CD14-positive monocyte (primary cell): Measurements from ENCODE around the gene STAT5A. TPM values are rescaled to one million over a fixed set of nuclear protein-coding genes. Genes with fewer than 3 reads are reported as not detected.

Experiments
- DNase-seq, 3 donors: peaks; one replicate each; pipeline ENCODE4 v3.0.0-alpha.2; 2011 to 2022
- H2AFZ ChIP-seq: 2 replicates; pipeline ENCODE4 v1.6.0; 2012; ENCODE audit warnings: mild to moderate bottlenecking, low read depth, low read length, inconsistent platforms; ENCODE audit not compliant: insufficient read depth, poor library complexity, severe bottlenecking
- H3K27ac ChIP-seq, 2 donors: 1 replicate in 1 of 2; 2 replicates in 1 of 2; pipeline ENCODE4 v1.5.1; 2012 to 2013; ENCODE audit warnings: low read length in 2 of 2, control low read depth in 1 of 2, inconsistent platforms in 1 of 2, low read depth in 1 of 2, mild to moderate bottlenecking in 1 of 2
- H3K27me3 ChIP-seq, 2 donors: one replicate each; pipeline versions ENCODE4 v1.6.0 to v1.6.1; 2011 to 2013; ENCODE audit warnings: low read length in 2 of 2; ENCODE audit not compliant: control insufficient read depth in 2 of 2, insufficient read depth in 2 of 2
- H3K36me3 ChIP-seq, 2 donors: replicated peaks in 1 of 2; 1 replicate in 1 of 2; 2 replicates in 1 of 2; pipeline versions ENCODE4 v1.5.1 to v1.6.1; 2012 to 2013; ENCODE audit warnings: low read length in 2 of 2, control low read depth in 1 of 2, inconsistent platforms in 1 of 2, mild to moderate bottlenecking in 1 of 2; ENCODE audit not compliant: insufficient read depth in 2 of 2, control insufficient read depth in 1 of 2
- H3K4me1 ChIP-seq, 2 donors: 1 replicate in 1 of 2; 2 replicates in 1 of 2; pipeline versions ENCODE4 v1.5.1 to v1.6.1; 2012 to 2013; ENCODE audit warnings: low read length in 2 of 2, control low read depth in 1 of 2, inconsistent platforms in 1 of 2, mild to moderate bottlenecking in 1 of 2, moderate library complexity in 1 of 2; ENCODE audit not compliant: insufficient read depth in 2 of 2, control insufficient read depth in 1 of 2
- H3K4me2 ChIP-seq: replicated peaks from 2 replicates; pipeline ENCODE3; 2012; ENCODE audit warnings: low read length, moderate library complexity, mild to moderate bottlenecking; ENCODE audit not compliant: poor library complexity, severe bottlenecking; ENCODE audit errors: extremely low read depth
- H3K4me3 ChIP-seq, 3 experiments: fragments of 200-600 bp in 1 of 3; sonication (generic) in 1 of 3; replicated peaks in 1 of 3; 1 replicate in 2 of 3; 2 replicates in 1 of 3; pipeline ENCODE4 v1.5.1; 2011 to 2013; ENCODE audit warnings: low read length in 3 of 3, mild to moderate bottlenecking in 3 of 3, control low read depth in 2 of 3, low read depth in 2 of 3, inconsistent platforms in 1 of 3, moderate library complexity in 1 of 3
- H3K79me2 ChIP-seq: 2 replicates; pipeline ENCODE4 v1.6.0; 2012; ENCODE audit warnings: mild to moderate bottlenecking, control low read depth, inconsistent platforms, low read length, moderate library complexity; ENCODE audit not compliant: insufficient read depth
- H3K9ac ChIP-seq: 2 replicates; pipeline ENCODE4 v1.6.0; 2017; ENCODE audit warnings: low read length, mild to moderate bottlenecking; ENCODE audit not compliant: insufficient read depth, poor library complexity, severe bottlenecking
- H3K9me3 ChIP-seq, 2 donors: replicated peaks in 1 of 2; 1 replicate in 1 of 2; 2 replicates in 1 of 2; pipeline versions ENCODE4 v1.5.1 to v1.6.1; 2012 to 2013; ENCODE audit warnings: low read length in 2 of 2, control low read depth in 1 of 2; ENCODE audit not compliant: control insufficient read depth in 1 of 2, insufficient read depth in 1 of 2
- H4K20me1 ChIP-seq: 2 replicates; pipeline ENCODE4 v1.6.0; 2012; ENCODE audit warnings: mild to moderate bottlenecking, low read length, control low read depth, moderate library complexity; ENCODE audit not compliant: insufficient read depth
- H3K27ac Mint-ChIP-seq, 7 donors: one replicate each; pipeline ENCODE4 v1.8.0; 2020; ENCODE audit warnings: mild to moderate bottlenecking in 7 of 7, mixed read lengths in 7 of 7, moderate library complexity in 6 of 7, inconsistent platforms in 2 of 7
- H3K27me3 Mint-ChIP-seq, 3 donors: one replicate each; pipeline ENCODE4 v1.8.0; 2021 to 2022; ENCODE audit warnings: low read depth in 3 of 3, mild to moderate bottlenecking in 3 of 3, mixed read lengths in 3 of 3, moderate library complexity in 3 of 3, inconsistent platforms in 1 of 3
- H3K36me3 Mint-ChIP-seq, 2 donors: one replicate each; pipeline ENCODE4 v1.8.0; 2020; ENCODE audit warnings: mixed read lengths in 2 of 2, inconsistent platforms in 1 of 2, mild to moderate bottlenecking in 1 of 2
- H3K4me1 Mint-ChIP-seq: one replicate; pipeline ENCODE4 v1.8.0; 2020; ENCODE audit warnings: mild to moderate bottlenecking, mixed read lengths
- H3K4me3 Mint-ChIP-seq, 2 donors: one replicate each; pipeline ENCODE4 v1.8.0; 2020; ENCODE audit warnings: mild to moderate bottlenecking in 2 of 2, mixed read lengths in 2 of 2, moderate library complexity in 1 of 2
- H3K9me3 Mint-ChIP-seq, 7 donors: one replicate each; pipeline ENCODE4 v1.8.0; 2020 to 2022; ENCODE audit warnings: mixed read lengths in 7 of 7, mild to moderate bottlenecking in 6 of 7, moderate library complexity in 6 of 7, inconsistent platforms in 2 of 7
- CTCF ChIP-seq: fragments of 200-600 bp; IDR thresholded peaks from one replicate; pipeline ENCODE4 v1.8.0; 2022; ENCODE audit warnings: antibody characterized with exemption, mild to moderate bottlenecking
- WGBS: methylation state at CpG from one replicate; pipeline ENCODE4 v1.1.5; 2013; ENCODE audit warnings: missing lambda C conversion rate; ENCODE audit not compliant: insufficient coverage; 5-methylcytosine and 5-hydroxymethylcytosine counted together
- intact Hi-C, 2 donors: fragments of 100-400 bp; cut with micrococcal nuclease; formaldehyde crosslinking; loops; one replicate each; pipeline versions ENCODE4 v1.15.0 to v1.15.1; 2023
- polyA plus RNA-seq, 3 donors: library from polyadenylated mRNA; depleted of rRNA in 1 of 3; unstranded in 2 of 3; stranded (reverse) in 1 of 3; fragments of 300-500 nt in 2 of 3; fragments of >200 nt in 1 of 3; fragmentation: Illumina TruSeq in 2 of 3; gene quantifications; 1 replicate in 2 of 3; 2 replicates in 1 of 3; pipeline ENCODE4 v1.2.3, GENCODE V29; 2012 to 2021

Gene STAT5A
- polyA plus RNA-seq, 3 donors = 30.5 to 91.1 (median 49.8) TPM

GRCh38 chr17:42276359-42276608 is 12.0 kb upstream of the STAT5A start, which contains the start of gene STAT5B:
STAT5B (minus strand) TSS chr17:42276391; CDS start chr17:42232127, 44,264 bp downstream.
- peak within 1 kb of the TSS; percentile 99 to 100 for H3K4me3 Mint-ChIP-seq
- peaks cover 0 to 4% of the 10 kb centered on the region in 2 donors for H3K36me3 Mint-ChIP-seq
- H3K9me3 ChIP-seq = no peaks in the 10 kb centered on the region
- intact Hi-C loops = no loop called here
- peaks cover 55% of the 10 kb centered on the region for H3K4me1 Mint-ChIP-seq
- H3K27ac Mint-ChIP-seq = peak within 1 kb of the TSS; percentile 85 to 99 (median 94)
- H3K27me3 ChIP-seq = no peaks in the 10 kb centered on the region
- peak within 1 kb of the TSS; percentile 97 for H3K9ac ChIP-seq
- peaks cover 47% of the 10 kb centered on the region for H3K79me2 ChIP-seq
- peaks cover 11% of the 10 kb centered on the region for H4K20me1 ChIP-seq
- TF ChIP-seq CTCF = no peak
- WGBS = under 1% methylated on average over 47 of the region's 47 CpGs
- H2AFZ ChIP-seq = peak within 1 kb of the TSS; percentile 96
- H3K27ac ChIP-seq = peak within 1 kb of the TSS; percentile 41 to 91
- H3K4me3 ChIP-seq = peak within 1 kb of the TSS; percentile 81 to 94 (median 92)
- H3K4me2 ChIP-seq = peak within 1 kb of the TSS; percentile 87
- no peaks in the 10 kb centered on the region for H3K36me3 ChIP-seq
- peak; percentile 54 to 77 (median 66) for DNase-seq
- H3K9me3 Mint-ChIP-seq = no peaks in the 10 kb centered on the region
- H3K4me1 ChIP-seq = peaks cover 46 to 53% of the 10 kb centered on the region in 2 donors
- H3K27me3 Mint-ChIP-seq = peaks cover 0 to 3% (median 1%) of the 10 kb centered on the region in 3 donors

- H3K27ac ChIP-seq = peak overlapping the region in 1 of 2 donors; percentile 91
- peak overlapping the region; percentile 87 for H3K4me2 ChIP-seq
- peak overlapping the region; percentile 97 for H3K9ac ChIP-seq
- H3K36me3 ChIP-seq = no peaks in the 10 kb centered on the region
- DNase-seq = peak; percentile 50 to 89 (median 81)
- H3K27me3 ChIP-seq = no peaks in the 10 kb centered on the region
- peaks cover 42% of the 10 kb centered on the region for H3K79me2 ChIP-seq
- H3K4me1 ChIP-seq = peaks cover 44 to 48% of the 10 kb centered on the region in 2 donors
- H2AFZ ChIP-seq = peak overlapping the region; percentile 96
- H4K20me1 ChIP-seq = peaks cover 11% of the 10 kb centered on the region
- Mint-ChIP-seq H3K36me3 (peaks cover 0 to 4% of the 10 kb centered on the region in 2 donors), H3K9me3 (no peaks in the 10 kb centered on the region), H3K4me1 (peaks cover 51% of the 10 kb centered on the region), H3K4me3 (peak overlapping the region; percentile 85 to 89), H3K27ac (peak overlapping the region; percentile 54 to 91 (median 85)), H3K27me3 (peaks cover 0 to 3% (median 1%) of the 10 kb centered on the region in 3 donors)
- peak overlapping the region; percentile 62 to 94 (median 92) for H3K4me3 ChIP-seq
- TF ChIP-seq CTCF = no peak
- 0% methylated on average over 39 of the region's 44 CpGs for WGBS
- intact Hi-C loops = no loop called here
- no peaks in the 10 kb centered on the region for H3K9me3 ChIP-seq
These were observed 11.5 kb upstream of the STAT5A start for GRCh38 chr17:42276609-42277341.
